Measurements from ENCODE around the gene MCFD2. TPM values are rescaled to one million over a fixed set of nuclear protein-coding genes. Genes with fewer than 3 reads are reported as not detected.

The MCFD2 gene
- total RNA-seq, 1 donor from 2014 or later = 79.8 TPM

DNA sequence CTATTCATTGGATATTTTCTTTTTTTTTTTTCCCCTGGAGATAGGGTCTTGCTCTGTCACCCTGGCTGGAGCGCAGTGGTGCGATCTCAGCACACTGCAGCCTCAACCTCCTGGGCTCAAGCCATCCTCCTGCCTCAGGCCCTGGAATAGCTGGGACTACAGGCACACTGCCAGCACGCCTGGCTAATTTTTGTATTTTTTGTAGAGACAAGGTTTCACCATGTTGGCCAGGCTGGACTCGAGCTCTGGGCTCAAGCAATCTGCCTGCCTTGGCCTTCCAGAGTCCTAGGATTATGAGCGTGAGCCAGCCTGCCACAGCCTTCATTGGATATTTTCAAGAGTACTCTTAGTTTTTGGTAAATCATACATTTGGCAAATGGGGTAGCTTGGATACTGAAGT is 9.0 kb upstream of the MCFD2 start:
- Mint-ChIP-seq H3K9me3 (peaks cover 13% of the 10 kb centered on the region), H3K36me3 (ENCODE audit: low read depth) (peaks cover 17% of the 10 kb centered on the region), H3K4me1 (no peaks in the 10 kb centered on the region), H3K27ac (ENCODE audit: unreplicated experiment) (no peak overlapping the region), H3K4me3 (no peak overlapping the region), H3K27me3 (ENCODE audit: low read depth) (no peaks in the 10 kb centered on the region)
- DNase-seq (ENCODE audit: low read depth, low spot score) = no peak
- TF ChIP-seq, protein P1, sequence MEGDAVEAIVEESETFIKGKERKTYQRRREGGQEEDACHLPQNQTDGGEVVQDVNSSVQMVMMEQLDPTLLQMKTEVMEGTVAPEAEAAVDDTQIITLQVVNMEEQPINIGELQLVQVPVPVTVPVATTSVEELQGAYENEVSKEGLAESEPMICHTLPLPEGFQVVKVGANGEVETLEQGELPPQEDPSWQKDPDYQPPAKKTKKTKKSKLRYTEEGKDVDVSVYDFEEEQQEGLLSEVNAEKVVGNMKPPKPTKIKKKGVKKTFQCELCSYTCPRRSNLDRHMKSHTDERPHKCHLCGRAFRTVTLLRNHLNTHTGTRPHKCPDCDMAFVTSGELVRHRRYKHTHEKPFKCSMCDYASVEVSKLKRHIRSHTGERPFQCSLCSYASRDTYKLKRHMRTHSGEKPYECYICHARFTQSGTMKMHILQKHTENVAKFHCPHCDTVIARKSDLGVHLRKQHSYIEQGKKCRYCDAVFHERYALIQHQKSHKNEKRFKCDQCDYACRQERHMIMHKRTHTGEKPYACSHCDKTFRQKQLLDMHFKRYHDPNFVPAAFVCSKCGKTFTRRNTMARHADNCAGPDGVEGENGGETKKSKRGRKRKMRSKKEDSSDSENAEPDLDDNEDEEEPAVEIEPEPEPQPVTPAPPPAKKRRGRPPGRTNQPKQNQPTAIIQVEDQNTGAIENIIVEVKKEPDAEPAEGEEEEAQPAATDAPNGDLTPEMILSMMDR (conservative IDR thresholded peaks at IDR 0.05) = no peak

DNA sequence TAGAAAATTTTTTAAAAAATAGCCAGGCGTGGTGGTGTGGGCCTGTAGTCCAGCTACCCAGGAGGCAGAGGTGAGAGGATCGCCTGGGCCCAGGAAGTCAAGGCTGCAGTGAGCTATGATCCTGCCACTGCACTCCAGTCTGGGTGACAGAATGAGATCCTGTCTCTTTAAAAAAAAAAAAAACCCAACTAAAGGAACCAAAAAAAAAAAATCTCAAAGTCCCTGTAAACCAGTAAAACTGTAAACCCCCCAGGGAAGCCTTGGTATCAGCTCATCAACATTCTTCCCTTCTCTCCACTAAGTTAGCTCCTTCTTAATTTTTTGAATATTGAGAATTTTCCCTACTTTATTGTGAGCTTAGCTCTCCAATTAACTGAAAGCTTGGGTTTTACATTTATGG is 8.4 kb upstream of the MCFD2 start:
- H3K4me1 Mint-ChIP-seq = no peaks in the 10 kb centered on the region
- no peak overlapping the region for H3K4me3 Mint-ChIP-seq
- DNase-seq (ENCODE audit: low read depth, low spot score) = no peak
- no peaks in the 10 kb centered on the region for H3K27me3 Mint-ChIP-seq (ENCODE audit: low read depth)
- TF ChIP-seq, protein P1 (conservative IDR thresholded peaks at IDR 0.05) = no peak
- H3K36me3 Mint-ChIP-seq (ENCODE audit: low read depth) = peaks cover 15% of the 10 kb centered on the region
- no peak overlapping the region for H3K27ac Mint-ChIP-seq (ENCODE audit: unreplicated experiment)
- H3K9me3 Mint-ChIP-seq = peaks cover 13% of the 10 kb centered on the region

DNA sequence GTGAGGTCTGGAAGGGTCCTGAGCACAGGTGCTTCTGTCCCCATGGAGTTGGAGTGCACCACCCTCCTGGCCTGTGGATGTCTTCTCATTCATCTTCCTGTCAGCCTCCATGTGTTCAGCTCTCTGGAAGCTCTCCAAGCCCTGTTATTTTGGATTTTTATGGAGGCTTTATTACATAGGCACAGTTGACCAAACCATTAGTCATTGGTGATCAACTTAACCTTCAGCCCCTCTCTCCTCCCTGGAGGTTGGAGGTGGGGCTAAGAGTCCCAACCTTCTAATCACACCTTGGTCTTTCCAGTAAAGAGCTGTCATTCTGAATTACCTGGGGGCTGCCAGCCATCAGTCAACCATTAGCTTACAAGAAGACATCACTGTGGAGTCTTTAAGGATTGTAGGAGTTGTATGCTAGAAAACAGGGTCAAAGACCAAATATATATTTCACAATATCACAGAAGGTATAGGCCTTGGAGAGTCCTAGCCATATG is 7.5 kb upstream of the MCFD2 start:
- H3K4me3 Mint-ChIP-seq = no peak overlapping the region
- peaks cover 13% of the 10 kb centered on the region for H3K9me3 Mint-ChIP-seq
- DNase-seq (ENCODE audit: low read depth, low spot score) = no peak
- peaks cover 3% of the 10 kb centered on the region for H3K4me1 Mint-ChIP-seq
- TF ChIP-seq, protein P1 (conservative IDR thresholded peaks at IDR 0.05) = no peak
- H3K36me3 Mint-ChIP-seq (ENCODE audit: low read depth) = peaks cover 15% of the 10 kb centered on the region
- no peaks in the 10 kb centered on the region for H3K27me3 Mint-ChIP-seq (ENCODE audit: low read depth)
- no peak overlapping the region for H3K27ac Mint-ChIP-seq (ENCODE audit: unreplicated experiment)

DNA sequence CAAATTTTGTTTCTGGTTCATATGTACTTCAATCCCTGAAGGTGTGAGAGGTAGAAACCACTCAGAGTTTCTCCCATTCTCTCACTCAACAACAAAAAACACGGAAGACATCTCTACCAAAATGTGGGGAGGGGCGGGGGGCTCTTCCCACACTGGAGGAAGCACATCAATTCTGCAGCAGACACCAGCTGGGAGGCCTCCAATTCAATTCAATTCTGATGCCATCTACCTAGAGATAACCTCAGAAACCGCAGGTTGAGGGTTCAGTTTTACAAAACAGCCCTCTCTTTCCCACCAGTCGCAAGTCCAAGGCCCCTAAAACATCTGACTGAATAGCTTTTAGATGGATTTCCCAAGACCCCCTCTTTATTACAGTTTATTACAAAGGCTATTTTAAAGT is 7.0 kb upstream of the MCFD2 start:
- H3K36me3 Mint-ChIP-seq (ENCODE audit: low read depth) = peaks cover 15% of the 10 kb centered on the region

DNA sequence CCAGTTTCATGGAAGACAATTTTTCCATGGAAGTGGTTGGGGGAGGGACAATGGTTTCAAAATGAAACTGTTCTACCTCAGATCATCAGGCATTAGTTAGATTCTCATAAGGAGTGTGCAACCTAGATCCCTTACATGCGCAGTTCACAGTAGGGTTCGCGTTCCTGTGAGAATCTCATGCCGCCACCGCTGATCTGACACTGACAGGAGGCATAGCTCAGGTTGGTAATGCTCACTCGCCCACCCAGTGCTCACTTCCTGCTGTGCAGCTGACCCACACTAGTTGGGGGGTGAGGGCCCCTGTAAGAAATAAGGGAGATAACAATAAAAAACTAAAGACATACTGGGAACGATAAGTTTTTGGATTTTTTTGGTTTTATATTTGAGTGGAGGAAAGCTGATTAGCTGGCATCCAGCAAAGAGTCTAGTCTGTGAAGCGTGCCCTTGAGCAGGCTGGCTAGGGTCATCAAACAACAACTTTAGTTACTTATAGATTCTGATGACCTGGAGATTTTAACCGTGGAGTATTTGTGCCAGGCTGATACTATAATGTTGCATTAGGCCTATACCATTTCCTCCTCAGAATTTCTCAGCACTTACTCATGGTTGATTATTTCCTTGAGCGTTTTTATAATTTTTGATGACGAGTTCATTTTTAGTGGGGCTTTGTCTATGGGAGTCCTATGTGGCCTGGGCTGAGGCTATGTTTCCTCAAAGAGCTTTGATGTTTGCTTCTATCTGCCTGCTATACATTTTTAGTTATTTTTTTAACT is 6.3 kb upstream of the MCFD2 start:
- H3K27me3 Mint-ChIP-seq (ENCODE audit: low read depth) = no peaks in the 10 kb centered on the region
- peaks cover 12% of the 10 kb centered on the region for H3K36me3 Mint-ChIP-seq (ENCODE audit: low read depth)
- H3K4me1 Mint-ChIP-seq = peaks cover 15% of the 10 kb centered on the region
- H3K9me3 Mint-ChIP-seq = peaks cover 11% of the 10 kb centered on the region
- TF ChIP-seq, protein P1 (conservative IDR thresholded peaks at IDR 0.05) = no peak
- no peak overlapping the region for H3K27ac Mint-ChIP-seq (ENCODE audit: unreplicated experiment)
- no peak for DNase-seq (ENCODE audit: low read depth, low spot score)
- H3K4me3 Mint-ChIP-seq = no peak overlapping the region

More for the DNA sequence above, 7.0 kb upstream of the MCFD2 start:
- no peak overlapping the region for H3K27ac Mint-ChIP-seq (ENCODE audit: unreplicated experiment)
- H3K9me3 Mint-ChIP-seq = peaks cover 13% of the 10 kb centered on the region
- no peaks in the 10 kb centered on the region for H3K27me3 Mint-ChIP-seq (ENCODE audit: low read depth)
- TF ChIP-seq, protein P1 (conservative IDR thresholded peaks at IDR 0.05) = no peak
- H3K4me1 Mint-ChIP-seq = peaks cover 8% of the 10 kb centered on the region
- H3K4me3 Mint-ChIP-seq = no peak overlapping the region
- DNase-seq (ENCODE audit: low read depth, low spot score) = no peak
